PC-9 (cell line): Measurements from ENCODE around the gene CKB. TPM values are rescaled to one million over a fixed set of nuclear protein-coding genes. Genes with fewer than 3 reads are reported as not detected.

Experiments used
- BruUV-seq: library from RNA; stranded (reverse); fragments of 400-500 nt; replicated peaks from 2 replicates; lab custom pipeline; 2021; lab: Mats Ljungman, UMichigan
- CTCF ChIA-PET: fragments of 300-600 bp; sonication (Branson Sonifier 250); formaldehyde crosslinking; loops from one replicate; lab custom pipeline; 2022; ENCODE audit warnings: antibody characterized with exemption; lab: Charles Lee
- POLR2A ChIA-PET: fragments of 300-600 bp; sonication (Branson Sonifier 250); formaldehyde crosslinking; loops from one replicate; lab custom pipeline; 2022; ENCODE audit warnings: antibody characterized with exemption; ENCODE audit not compliant: unreplicated experiment; lab: Charles Lee
- DNase-seq, 2 experiments: peaks; one replicate each; pipeline versions ENCODE4 v3.0.0 to v3.0.0-alpha.2; 2015 to 2022; ENCODE audit warnings: mixed read lengths in 1 of 2
- H2AFZ ChIP-seq: fragments of 200-600 bp; sonication (generic); 2 replicates; pipeline ENCODE4 v1.8.1; 2017; ENCODE audit warnings: antibody characterized with exemption
- H3F3A ChIP-seq: fragments of 200-600 bp; sonication (generic); 2 replicates; pipeline ENCODE4 v1.8.1; 2017; ENCODE audit warnings: antibody characterized with exemption, mild to moderate bottlenecking, low read depth; ENCODE audit not compliant: insufficient read depth
- H3K27ac ChIP-seq: fragments of 200-600 bp; sonication (generic); 2 replicates; pipeline ENCODE4 v1.6.1; 2016; ENCODE audit warnings: mixed run types
- H3K27me3 ChIP-seq: fragments of 200-600 bp; sonication (generic); 2 replicates; pipeline ENCODE4 v1.6.1; 2016; ENCODE audit warnings: low read depth, mixed run types; ENCODE audit not compliant: insufficient read depth
- H3K36me3 ChIP-seq: fragments of 200-600 bp; sonication (generic); 2 replicates; pipeline ENCODE4 v1.6.1; 2016; ENCODE audit warnings: low read depth, mixed run types
- H3K4me1 ChIP-seq: fragments of 200-600 bp; sonication (generic); replicated peaks from 2 replicates; pipeline ENCODE4 v1.6.1; 2016; ENCODE audit warnings: mixed run types; ENCODE audit not compliant: insufficient read depth
- H3K4me2 ChIP-seq: fragments of 200-600 bp; sonication (generic); 2 replicates; pipeline ENCODE4 v1.6.1; 2017; ENCODE audit warnings: mixed run types
- H3K4me3 ChIP-seq: fragments of 200-600 bp; sonication (generic); 2 replicates; pipeline ENCODE4 v1.6.1; 2016; ENCODE audit warnings: mixed run types
- H3K79me2 ChIP-seq: fragments of 200-600 bp; sonication (generic); 2 replicates; pipeline ENCODE4 v1.6.1; 2017; ENCODE audit warnings: low read depth, mixed run types
- H3K9me2 ChIP-seq: fragments of 200-600 bp; sonication (generic); 2 replicates; pipeline ENCODE4 v1.8.1; 2017; ENCODE audit warnings: mild to moderate bottlenecking; ENCODE audit not compliant: insufficient read depth
- H3K9me3 ChIP-seq: fragments of 200-600 bp; sonication (generic); 2 replicates; pipeline ENCODE4 v1.8.1; 2016; ENCODE audit warnings: low read depth; ENCODE audit not compliant: insufficient read depth
- H4K20me1 ChIP-seq: fragments of 200-600 bp; sonication (generic); 2 replicates; pipeline ENCODE4 v1.8.1; 2017; ENCODE audit not compliant: insufficient read depth
- CTCF ChIP-seq: fragments of 200-600 bp; sonication (generic); conservative IDR thresholded peaks from 2 replicates; pipeline ENCODE4 v1.6.1; 2017; ENCODE audit warnings: mixed run types, antibody characterized with exemption, mild to moderate bottlenecking, moderate library complexity
- EZH2 ChIP-seq: fragments of 200-600 bp; sonication (generic); IDR thresholded peaks from 2 replicates; pipeline ENCODE4 v1.8.0; 2017; ENCODE audit warnings: antibody characterized with exemption, low read depth
- intact Hi-C: fragments of 100-400 bp; cut with micrococcal nuclease; formaldehyde crosslinking; loops from one replicate; pipeline ENCODE4 v1.10.0; 2022; ENCODE audit not compliant: unreplicated experiment
- total RNA-seq: library from RNA; stranded (reverse); gene quantifications from 2 replicates; pipeline ENCODE4 v1.2.3, GENCODE V29; 2021

Gene CKB
- total RNA-seq, 1 experiment from 2014 or later = 64.4 TPM

DNA sequence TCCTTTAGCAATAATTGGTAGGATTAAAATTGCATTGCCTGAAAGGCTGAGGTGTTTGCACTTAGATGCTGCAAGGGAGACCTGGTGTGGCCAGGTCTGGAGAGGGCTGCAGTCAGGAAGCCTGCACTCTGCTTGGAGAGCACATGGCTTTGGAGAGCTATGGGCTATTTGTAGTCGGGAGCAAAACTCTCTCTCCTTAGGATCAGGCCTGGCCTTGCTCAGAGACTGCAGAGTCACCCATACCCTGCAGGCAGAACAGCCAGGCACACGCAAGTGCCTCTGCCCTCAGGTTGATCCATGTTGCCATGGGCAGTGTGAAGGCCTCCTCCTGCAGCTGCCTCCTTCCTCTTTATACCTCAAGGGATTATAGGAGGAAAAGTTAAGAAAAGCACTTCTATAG is 26.8 kb downstream of the CKB start:
- no TSS peak for BruUV-seq
- peaks cover 58% of the 10 kb centered on the region for H3K36me3 ChIP-seq
- ChIA-PET POLR2A (no interaction called here), CTCF (no interaction called here)
- no peak for DNase-seq
- peaks cover 62% of the 10 kb centered on the region for H3F3A ChIP-seq
- H3K27ac ChIP-seq = no peak overlapping the region
- no peaks in the 10 kb centered on the region for H3K9me2 ChIP-seq
- TF ChIP-seq EZH2 (no peak), CTCF (no peak)
- no peaks in the 10 kb centered on the region for H3K9me3 ChIP-seq
- H3K79me2 ChIP-seq = peaks cover 6% of the 10 kb centered on the region; the same call in 1 of the 2 replicates
- intact Hi-C loops = no loop called here
- H3K27me3 ChIP-seq = no peaks in the 10 kb centered on the region
- H3K4me2 ChIP-seq = no peak overlapping the region
- no peak overlapping the region for H3K4me3 ChIP-seq
- peaks cover 41% of the 10 kb centered on the region for H4K20me1 ChIP-seq
- H2AFZ ChIP-seq = no peak overlapping the region
- H3K4me1 ChIP-seq = no peaks in the 10 kb centered on the region

DNA sequence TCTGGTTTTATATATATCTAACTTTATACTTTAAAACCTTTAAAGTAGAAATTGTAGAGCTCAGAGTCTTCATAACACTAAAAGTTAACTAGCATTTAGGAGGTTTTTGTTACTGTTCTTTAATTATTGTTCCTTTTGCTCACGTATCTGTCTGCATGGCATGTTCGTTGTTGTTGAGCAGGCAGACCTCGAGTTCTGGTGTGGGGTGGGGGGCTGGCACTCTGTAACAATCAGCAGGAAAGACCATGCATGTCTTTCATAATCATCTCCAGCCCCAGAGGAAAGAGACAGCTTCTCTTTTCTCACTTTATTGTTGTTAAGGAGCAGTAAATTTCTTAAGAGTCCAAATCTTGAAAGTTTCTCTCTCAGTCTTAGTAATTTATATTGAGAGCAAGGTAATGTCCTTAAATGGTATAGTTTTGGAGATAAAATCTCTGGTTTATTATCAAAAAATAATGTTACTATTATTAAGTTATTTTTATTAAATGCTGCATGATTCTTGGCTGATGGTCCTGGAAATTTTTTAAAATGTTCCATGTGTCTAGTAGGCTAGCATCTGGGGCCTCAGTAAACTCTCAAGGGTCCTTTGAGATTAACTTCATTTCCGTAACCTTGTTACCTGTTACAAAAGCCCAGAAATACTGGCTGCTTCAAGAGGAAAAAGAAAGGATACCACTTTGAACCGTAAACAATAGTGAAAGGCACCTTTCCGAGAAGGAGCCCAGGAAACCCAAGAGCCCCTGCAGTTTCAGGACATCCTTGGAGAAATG is 30.3 kb downstream of the CKB start:
- Histone ChIP-seq H2AFZ (no peak overlapping the region), H3K9me2 (no peaks in the 10 kb centered on the region), H3K27me3 (no peaks in the 10 kb centered on the region), H3F3A (peaks cover 56% of the 10 kb centered on the region), H4K20me1 (peaks cover 30% of the 10 kb centered on the region), H3K4me2 (no peak overlapping the region), H3K79me2 (no peaks in the 10 kb centered on the region), H3K4me3 (no peak overlapping the region), H3K9me3 (no peaks in the 10 kb centered on the region), H3K36me3 (peaks cover 54% of the 10 kb centered on the region), H3K27ac (no peak overlapping the region), H3K4me1 (no peaks in the 10 kb centered on the region)
- ChIA-PET POLR2A (interaction anchor here (0.7 kb wide), 1 partner anchor 35 kb away, joined by 6 read pairs; no protein-coding TSS in a partner anchor), CTCF (interaction anchor here (0.5 to 0.8 kb wide), 3 partner anchors 29 to 138 kb away, joined by 3 to 5 read pairs (median 4); no protein-coding TSS in a partner anchor)
- TF ChIP-seq CTCF = no peak
- no peak for TF ChIP-seq EZH2
- BruUV-seq = no TSS peak
- intact Hi-C loops = no loop called here
- DNase-seq = no peak

- H3K27ac ChIP-seq = no peak overlapping the region
- no peak overlapping the region for H3K4me3 ChIP-seq
- BruUV-seq = no TSS peak
- no peak overlapping the region for H2AFZ ChIP-seq
- peaks cover 30% of the 10 kb centered on the region for H4K20me1 ChIP-seq
- no peaks in the 10 kb centered on the region for H3K9me2 ChIP-seq
- no peak overlapping the region for H3K4me2 ChIP-seq
- H3K27me3 ChIP-seq = no peaks in the 10 kb centered on the region
- TF ChIP-seq EZH2 = no peak
- no peak for TF ChIP-seq CTCF
- peaks cover 50% of the 10 kb centered on the region for H3F3A ChIP-seq
- DNase-seq = no peak
- CTCF ChIA-PET = interaction anchor here (0.5 to 0.8 kb wide), 2 partner anchors 29 to 92 kb away, joined by 3 to 5 read pairs; no protein-coding TSS in a partner anchor
- no peaks in the 10 kb centered on the region for H3K4me1 ChIP-seq
- no peaks in the 10 kb centered on the region for H3K79me2 ChIP-seq
- no peaks in the 10 kb centered on the region for H3K9me3 ChIP-seq
- POLR2A ChIA-PET = interaction anchor here (0.7 kb wide), 1 partner anchor 35 kb away, joined by 6 read pairs; no protein-coding TSS in a partner anchor
- intact Hi-C loops = no loop called here
- H3K36me3 ChIP-seq = peaks cover 51% of the 10 kb centered on the region
These were observed 30.9 kb downstream of the CKB start for GRCh38 chr14:103491691-103492090.
